SK-N-SH treated with all-trans-retinoic acid at 6 μM for 48 hours (cell line): ENCODE measurements around the gene NEIL3.
A peak's percentile ranks its signal among the peaks of the same experiment; 100 is the strongest.

Experiments
- ATAC-seq: fragments of 200-7000 bp; cut with Tn5 transposase; 3 replicates; pipeline ENCODE4 v1.9.1; 2020; ENCODE audit warnings: mild to moderate bottlenecking, moderate library complexity
- ARNTL ChIP-seq: fragments of 450-650 bp; formaldehyde crosslinking; IDR thresholded peaks from 2 replicates; pipeline ENCODE4 v1.5.0; 2020; ENCODE audit warnings: low read depth, mild to moderate bottlenecking, moderate library complexity, borderline replicate concordance
- BACH2 ChIP-seq: fragments of 250-450 bp; sonication (Bioruptor Pico); IDR thresholded peaks from 2 replicates; pipeline ENCODE4 v1.9.0; 2021; ENCODE audit warnings: mild to moderate bottlenecking, borderline replicate concordance
- CREB5 ChIP-seq: fragments of 250-450 bp; sonication (Bioruptor Pico); IDR thresholded peaks from 2 replicates; pipeline ENCODE4 v1.5.1; 2020; ENCODE audit warnings: low read depth, mild to moderate bottlenecking, moderate library complexity
- CSDC2 ChIP-seq: fragments of 250-450 bp; sonication (Bioruptor Pico); IDR thresholded peaks from 2 replicates; pipeline ENCODE4 v1.5.0; 2020; ENCODE audit warnings: mild to moderate bottlenecking, moderate library complexity
- ESRRG ChIP-seq: fragments of 250-450 bp; sonication (Bioruptor Pico); IDR thresholded peaks from 2 replicates; pipeline ENCODE4 v1.6.1; 2021; ENCODE audit warnings: mild to moderate bottlenecking
- GLIS3 ChIP-seq: fragments of 250-450 bp; sonication (Bioruptor Pico); IDR thresholded peaks from 2 replicates; pipeline ENCODE4 v1.5.0; 2020; ENCODE audit warnings: mild to moderate bottlenecking, moderate library complexity
- ISL1 ChIP-seq: fragments of 250-450 bp; sonication (Bioruptor Pico); IDR thresholded peaks from 2 replicates; pipeline ENCODE4 v2.1.2; 2022; ENCODE audit warnings: mild to moderate bottlenecking, moderate library complexity
- OSR1 ChIP-seq: fragments of 250-450 bp; sonication (Bioruptor Pico); IDR thresholded peaks from 2 replicates; pipeline ENCODE4 v1.8.0; 2022; ENCODE audit warnings: moderate library complexity, mild to moderate bottlenecking, inconsistent platforms
- PATZ1 ChIP-seq: fragments of 250-450 bp; sonication (Bioruptor Pico); IDR thresholded peaks from 2 replicates; pipeline ENCODE4 v1.8.0; 2020; ENCODE audit warnings: mild to moderate bottlenecking, moderate library complexity, borderline replicate concordance
- POU6F1 ChIP-seq: fragments of 250-450 bp; sonication (Bioruptor Pico); IDR thresholded peaks from 2 replicates; pipeline ENCODE4 v1.8.0; 2021; ENCODE audit warnings: low read depth, mild to moderate bottlenecking, moderate library complexity, borderline replicate concordance
- PPARA ChIP-seq: fragments of 250-450 bp; sonication (Bioruptor Pico); IDR thresholded peaks from 2 replicates; pipeline ENCODE4 v1.5.0; 2020; ENCODE audit warnings: mild to moderate bottlenecking, borderline replicate concordance
- SNAI2 ChIP-seq: fragments of 250-450 bp; sonication (Bioruptor Pico); IDR thresholded peaks from 2 replicates; pipeline ENCODE4 v1.5.0; 2020; ENCODE audit warnings: mild to moderate bottlenecking, moderate library complexity
- TOX ChIP-seq: fragments of 250-450 bp; sonication (Bioruptor Pico); IDR thresholded peaks from 2 replicates; pipeline ENCODE4 v1.8.0; 2021; ENCODE audit warnings: mild to moderate bottlenecking, moderate library complexity, borderline replicate concordance
- TSHZ2 ChIP-seq: fragments of 250-450 bp; sonication (Bioruptor Pico); IDR thresholded peaks from 2 replicates; pipeline ENCODE4 v1.5.0; 2020; ENCODE audit warnings: mild to moderate bottlenecking, moderate library complexity
- ZC3H10 ChIP-seq: fragments of 250-450 bp; sonication (Bioruptor Pico); IDR thresholded peaks from 2 replicates; pipeline ENCODE4 v1.5.1; 2021; ENCODE audit warnings: mild to moderate bottlenecking, moderate library complexity
- ZNF70 ChIP-seq: fragments of 450-650 bp; formaldehyde crosslinking; IDR thresholded peaks from 2 replicates; pipeline ENCODE4 v1.5.0; 2020; ENCODE audit warnings: mild to moderate bottlenecking, moderate library complexity
- ZNF8 ChIP-seq: fragments of 450-650 bp; formaldehyde crosslinking; IDR thresholded peaks from 2 replicates; pipeline ENCODE4 v1.5.0; 2020; ENCODE audit warnings: mild to moderate bottlenecking, moderate library complexity

The NEIL3 gene

GRCh38 chr4:177380730-177381287 is 71.1 kb downstream of the NEIL3 start:
- no peak for TF ChIP-seq PPARA (CRISPR knock-in tag)
- peak; percentile 67; the same call in 2 of the 3 replicates for ATAC-seq

GRCh38 chr4:177381762-177382310 is 72.2 kb downstream of the NEIL3 start:
- ATAC-seq = no peak

GRCh38 chr4:177384856-177385397 is 75.3 kb downstream of the NEIL3 start:
- no peak for ATAC-seq
- no peak for TF ChIP-seq ISL1
- TF ChIP-seq PPARA (CRISPR knock-in tag) = no peak
- TF ChIP-seq ZNF70 (CRISPR knock-in tag) = no peak
- no peak for TF ChIP-seq TOX (CRISPR knock-in tag)
- TF ChIP-seq BACH2 (CRISPR knock-in tag) = no peak
- TF ChIP-seq ESRRG (CRISPR knock-in tag) = no peak
- no peak for TF ChIP-seq ZC3H10 (CRISPR knock-in tag)
- no peak for TF ChIP-seq PATZ1 (CRISPR knock-in tag)

More at GRCh38 chr4:177381762-177382310, 72.2 kb downstream of the NEIL3 start:
- no peak for TF ChIP-seq TOX (CRISPR knock-in tag)
- no peak for TF ChIP-seq ARNTL (CRISPR knock-in tag)
- no peak for TF ChIP-seq ZNF8 (CRISPR knock-in tag)
- TF ChIP-seq CSDC2 (CRISPR knock-in tag) = no peak
- TF ChIP-seq OSR1 (CRISPR knock-in tag) = no peak
- no peak for TF ChIP-seq ISL1

GRCh38 chr4:177385576-177386277 is 76.1 kb downstream of the NEIL3 start:
- TF ChIP-seq OSR1 (CRISPR knock-in tag) = no peak
- ATAC-seq = no peak

GRCh38 chr4:177386278-177386815 is 76.7 kb downstream of the NEIL3 start:
- TF ChIP-seq PPARA (CRISPR knock-in tag) (no peak), PATZ1 (CRISPR knock-in tag) (no peak), GLIS3 (CRISPR knock-in tag) (no peak), CREB5 (CRISPR knock-in tag) (no peak), SNAI2 (CRISPR knock-in tag) (no peak), TSHZ2 (CRISPR knock-in tag) (no peak), OSR1 (CRISPR knock-in tag) (no peak), POU6F1 (CRISPR knock-in tag) (no peak)
- TF ChIP-seq, all 23 proteins: peak for 0
- ATAC-seq = no peak
